ENCODE measurements around the gene TNFRSF1B.

Gene TNFRSF1B

DNA sequence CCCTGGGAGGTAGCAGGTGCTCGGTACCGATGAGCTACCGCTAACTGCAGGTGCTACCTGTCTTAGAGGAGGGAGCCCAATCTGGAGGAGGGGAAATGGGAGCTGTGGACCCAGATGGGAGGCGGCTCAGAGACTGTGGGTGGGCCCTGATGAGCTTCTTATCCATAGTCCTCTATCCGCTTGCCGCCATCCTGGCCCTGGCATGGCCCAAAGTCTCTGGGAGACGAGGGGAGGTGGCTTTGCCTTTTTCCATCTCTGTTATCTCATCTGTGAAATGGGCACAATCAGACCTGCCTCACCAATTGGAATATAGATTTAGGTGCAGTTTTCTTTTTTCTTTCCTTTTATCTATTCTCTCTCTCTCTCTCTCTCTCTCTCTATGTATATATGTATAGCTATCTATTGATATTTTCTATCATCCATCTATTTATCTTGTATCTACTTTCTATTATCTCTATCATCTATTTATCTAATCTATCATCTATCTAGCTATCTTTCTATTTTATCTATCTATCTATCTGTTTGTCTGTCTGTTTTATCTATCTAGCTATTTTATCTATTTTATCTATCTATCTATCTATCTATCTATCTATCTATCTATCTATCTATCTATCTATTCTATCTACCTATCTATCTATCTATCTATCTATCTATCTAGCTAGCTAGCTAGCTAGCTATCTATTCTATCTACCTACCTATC is 16.5 kb downstream of the TNFRSF1B start:
- Mint-ChIP-seq H3K36me3 (peaks cover 2% of the 10 kb centered on the region), H3K27ac (peak overlapping the region; percentile 18), H3K9me3 (ENCODE audit: low read depth) (no peaks in the 10 kb centered on the region), H3K27me3 (no peaks in the 10 kb centered on the region), H3K4me3 (no peak overlapping the region), H3K4me1 (ENCODE audit: low read depth) (peaks cover 50% of the 10 kb centered on the region)

DNA sequence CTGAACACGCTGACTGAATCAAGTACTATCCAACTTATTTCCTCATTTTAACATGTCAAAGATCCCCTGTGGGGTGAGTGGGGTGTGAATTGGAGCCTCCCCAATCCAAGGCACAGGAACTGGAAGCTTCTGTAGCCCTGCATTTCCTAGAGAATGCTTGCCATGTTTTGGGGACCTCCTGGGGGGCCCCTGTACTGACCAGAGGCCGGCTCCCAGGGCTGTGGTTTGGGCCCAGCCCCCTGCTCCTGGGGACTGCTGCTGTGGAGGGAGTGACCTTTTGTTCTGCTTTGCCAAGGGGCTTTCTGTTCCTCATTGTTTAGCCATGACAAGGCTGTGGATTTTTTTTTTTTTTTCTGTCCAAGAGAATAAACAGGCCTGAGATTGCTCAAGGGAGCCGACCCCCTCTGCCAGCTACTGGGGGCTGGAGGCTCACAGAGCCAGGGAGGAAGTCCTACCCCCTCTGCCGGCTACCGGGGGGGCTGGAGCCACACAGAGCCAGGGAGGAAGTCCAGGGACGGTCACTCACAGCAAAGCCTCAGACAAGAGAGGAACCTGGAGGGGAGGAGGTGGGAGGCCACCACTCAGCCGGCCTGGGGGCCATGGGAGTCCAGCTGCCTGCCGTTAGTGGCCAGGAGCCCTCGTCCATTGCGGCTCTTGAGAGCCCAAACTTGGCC is 17.4 kb downstream of the TNFRSF1B start:
- Mint-ChIP-seq H3K36me3 (no peaks in the 10 kb centered on the region), H3K9me3 (ENCODE audit: low read depth) (no peaks in the 10 kb centered on the region), H3K4me3 (no peak overlapping the region), H3K27ac (no peak overlapping the region), H3K27me3 (no peaks in the 10 kb centered on the region), H3K4me1 (ENCODE audit: low read depth) (peaks cover 41% of the 10 kb centered on the region)

DNA sequence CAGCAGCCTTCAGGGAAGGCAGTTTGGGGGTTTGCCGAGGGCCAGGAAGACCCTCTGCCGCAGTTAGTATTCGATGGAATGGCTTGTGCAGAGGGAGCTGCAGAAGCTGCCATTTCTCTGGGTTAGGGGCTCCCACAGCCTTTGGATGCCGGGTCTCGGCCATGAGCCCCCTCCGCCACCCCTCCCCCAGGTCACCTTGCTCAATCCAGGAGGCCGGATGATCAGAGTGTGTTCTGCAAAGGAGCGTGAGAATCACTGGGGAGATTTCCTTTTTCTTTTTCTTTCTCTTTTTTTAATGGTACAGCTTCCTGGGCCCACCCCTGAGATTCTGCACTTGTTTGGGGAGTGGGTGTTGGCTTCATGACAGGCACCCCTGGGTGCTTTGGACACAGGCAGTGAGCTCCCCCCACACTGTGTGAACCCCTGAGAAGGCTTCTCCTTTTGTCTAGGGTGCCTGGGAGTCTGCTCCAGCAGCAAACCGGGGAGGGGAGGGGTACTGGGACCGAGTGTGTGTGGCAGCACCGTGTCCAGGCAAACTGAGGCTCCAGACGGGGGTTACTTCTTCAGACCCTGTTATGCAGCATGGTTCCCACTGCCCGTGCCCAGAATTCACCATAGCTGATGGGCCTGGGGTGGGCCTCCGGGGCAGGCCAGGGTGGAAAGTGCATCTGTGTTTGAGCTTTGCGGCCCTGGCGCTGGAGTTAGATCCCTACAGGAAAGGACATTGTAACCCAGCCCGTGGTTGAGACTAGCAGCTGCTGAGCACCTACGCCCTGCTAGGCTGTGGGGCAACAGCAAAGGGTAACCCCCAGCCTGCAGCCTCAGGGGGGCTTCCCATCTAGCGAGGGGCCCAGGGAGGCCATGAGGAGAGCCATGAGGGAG is 18.5 kb downstream of the TNFRSF1B start:
- no peaks in the 10 kb centered on the region for H3K27me3 Mint-ChIP-seq
- H3K27ac Mint-ChIP-seq, result peak overlapping the region; percentile 41
- no peak overlapping the region for H3K4me3 Mint-ChIP-seq
- H3K9me3 Mint-ChIP-seq (ENCODE audit: low read depth), result no peaks in the 10 kb centered on the region
- H3K4me1 Mint-ChIP-seq (ENCODE audit: low read depth), result peaks cover 40% of the 10 kb centered on the region
- peaks cover 9% of the 10 kb centered on the region for H3K36me3 Mint-ChIP-seq

DNA sequence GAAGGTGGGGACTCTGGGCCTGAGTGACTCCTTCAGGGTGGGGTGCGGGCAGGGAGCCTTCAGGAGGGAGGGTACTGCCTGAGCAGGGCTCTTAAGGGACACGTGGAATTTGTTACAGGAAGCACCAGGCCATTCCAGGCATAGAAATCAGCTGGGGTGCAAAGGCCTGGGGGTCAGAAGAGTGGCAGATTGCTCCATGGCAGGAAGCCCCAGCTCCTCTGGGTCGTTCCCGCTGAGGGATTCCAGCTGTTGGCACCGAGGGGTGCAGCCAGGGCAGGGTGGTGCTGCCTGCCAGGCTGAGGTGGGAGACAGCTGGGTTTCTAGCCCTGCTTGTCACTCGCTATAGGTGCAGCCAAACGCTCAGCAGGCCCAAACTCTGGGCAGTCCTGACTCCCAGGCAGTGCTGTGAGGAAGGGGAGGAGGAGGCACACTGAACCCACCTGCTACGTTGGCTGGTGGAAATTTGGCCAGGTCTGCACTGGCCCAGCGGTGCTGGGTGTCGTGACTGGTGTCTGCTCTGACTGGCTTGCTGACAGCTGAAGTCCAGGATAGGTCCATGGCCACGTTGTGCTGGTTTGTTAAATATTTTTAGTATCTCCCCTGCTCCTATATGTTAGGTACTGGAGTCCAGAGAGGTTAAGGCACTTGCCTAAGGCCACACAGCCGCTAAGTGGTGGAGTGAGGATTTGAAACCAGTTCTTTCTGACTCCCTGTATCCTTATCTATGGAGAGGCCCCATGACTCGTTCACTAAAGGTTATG is 19.3 kb downstream of the TNFRSF1B start:
- H3K4me1 Mint-ChIP-seq (ENCODE audit: low read depth), result peaks cover 40% of the 10 kb centered on the region
- H3K27me3 Mint-ChIP-seq, result no peaks in the 10 kb centered on the region
- no peaks in the 10 kb centered on the region for H3K9me3 Mint-ChIP-seq (ENCODE audit: low read depth)
- H3K27ac Mint-ChIP-seq, result no peak overlapping the region
- H3K4me3 Mint-ChIP-seq, result no peak overlapping the region
- peaks cover 11% of the 10 kb centered on the region for H3K36me3 Mint-ChIP-seq

DNA sequence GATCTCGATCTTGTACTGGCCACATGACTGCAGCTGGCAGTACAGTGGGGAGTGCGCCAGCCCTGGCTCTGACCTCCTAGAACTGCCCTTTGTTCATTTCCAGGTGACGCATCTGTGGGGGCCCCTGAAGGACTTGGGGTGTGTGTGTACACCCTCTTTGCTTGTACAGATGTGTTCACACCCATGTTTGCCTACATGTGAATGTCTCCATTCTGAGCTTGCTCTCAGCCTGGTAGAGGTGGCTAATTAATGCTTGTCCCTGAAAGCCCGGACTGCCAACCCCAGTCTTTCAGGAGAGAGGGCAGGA is 19.8 kb downstream of the TNFRSF1B start:
- H3K9me3 Mint-ChIP-seq (ENCODE audit: low read depth), result no peaks in the 10 kb centered on the region
- H3K27ac Mint-ChIP-seq, result no peak overlapping the region
- H3K27me3 Mint-ChIP-seq, result no peaks in the 10 kb centered on the region
- H3K36me3 Mint-ChIP-seq, result peaks cover 11% of the 10 kb centered on the region
- H3K4me3 Mint-ChIP-seq, result no peak overlapping the region
- peaks cover 40% of the 10 kb centered on the region for H3K4me1 Mint-ChIP-seq (ENCODE audit: low read depth)

DNA sequence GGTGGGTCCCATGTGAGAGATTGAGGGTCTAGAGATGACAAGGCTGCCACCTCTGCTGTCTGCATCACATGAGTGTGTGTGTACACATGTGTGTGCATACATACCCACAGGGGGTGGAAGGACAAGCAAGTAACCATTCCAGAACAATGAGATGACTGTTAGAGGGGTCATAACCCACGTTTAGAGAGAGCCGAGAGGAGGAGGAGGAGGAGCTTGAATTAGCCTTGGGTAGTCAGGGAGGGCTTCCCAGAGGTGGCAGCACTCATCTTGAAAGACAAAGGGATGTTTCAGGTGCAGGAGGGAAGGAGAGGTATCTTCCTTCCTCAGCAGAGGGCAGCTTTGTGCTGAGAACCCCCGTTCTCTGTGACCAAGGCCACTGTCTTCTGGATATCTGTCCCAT is 21.3 kb downstream of the TNFRSF1B start:
- Mint-ChIP-seq H3K36me3 (peaks cover 11% of the 10 kb centered on the region), H3K27ac (peak overlapping the region; percentile 3), H3K4me3 (no peak overlapping the region), H3K9me3 (ENCODE audit: low read depth) (no peaks in the 10 kb centered on the region), H3K27me3 (no peaks in the 10 kb centered on the region), H3K4me1 (ENCODE audit: low read depth) (peaks cover 28% of the 10 kb centered on the region)

DNA sequence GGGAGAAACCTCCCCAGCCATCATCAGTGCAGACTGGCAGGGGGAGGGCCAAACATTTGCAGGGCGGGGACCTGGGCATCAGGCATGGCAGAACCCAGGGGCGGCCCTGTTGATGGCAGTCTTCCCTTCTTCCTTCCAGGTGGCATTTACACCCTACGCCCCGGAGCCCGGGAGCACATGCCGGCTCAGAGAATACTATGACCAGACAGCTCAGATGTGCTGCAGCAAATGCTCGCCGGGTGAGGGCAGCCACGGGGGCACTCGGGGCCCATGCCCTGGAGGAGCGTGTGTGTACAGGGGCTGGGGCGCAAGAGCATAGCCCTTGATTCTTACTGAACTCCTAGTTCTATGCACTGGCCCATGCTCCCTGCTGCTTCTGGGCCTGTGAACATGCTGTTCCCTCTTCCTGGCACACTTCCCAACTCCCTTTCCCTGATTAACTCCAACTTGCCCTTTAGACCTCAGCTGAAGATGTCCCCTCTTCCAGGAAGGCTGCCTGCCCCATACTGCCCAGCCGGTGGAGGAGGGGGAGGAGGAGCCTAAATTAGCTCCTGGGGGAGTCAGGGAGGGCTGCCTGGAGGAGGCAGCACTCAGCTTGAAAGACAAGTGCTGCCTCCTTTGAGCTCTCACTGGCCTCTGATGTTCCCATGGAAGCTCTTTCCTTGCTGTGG is 22.0 kb downstream of the TNFRSF1B start:
- Mint-ChIP-seq H3K4me1 (ENCODE audit: low read depth) (peaks cover 24% of the 10 kb centered on the region), H3K4me3 (no peak overlapping the region), H3K36me3 (peaks cover 11% of the 10 kb centered on the region), H3K27me3 (no peaks in the 10 kb centered on the region), H3K27ac (peak overlapping the region; percentile 17), H3K9me3 (ENCODE audit: low read depth) (no peaks in the 10 kb centered on the region)

DNA sequence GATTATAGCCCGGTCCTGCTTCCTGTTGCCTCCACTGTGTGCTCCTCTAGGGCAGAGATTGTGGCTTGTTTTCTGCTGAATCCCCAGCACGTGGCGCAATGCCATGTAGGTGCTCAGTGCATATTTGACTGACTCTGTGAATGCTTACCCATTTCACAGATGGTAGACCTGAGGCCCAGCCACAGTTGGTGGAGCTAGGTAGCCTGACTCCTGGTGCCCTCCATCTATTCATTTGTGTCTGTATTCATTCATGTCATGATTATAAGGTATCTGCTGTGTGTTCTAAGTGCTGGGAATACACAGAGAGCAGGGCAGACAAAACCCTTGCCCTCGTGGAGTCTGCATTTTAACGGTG is 22.5 kb downstream of the TNFRSF1B start:
- Mint-ChIP-seq H3K36me3 (peaks cover 14% of the 10 kb centered on the region), H3K4me3 (no peak overlapping the region), H3K4me1 (ENCODE audit: low read depth) (peaks cover 21% of the 10 kb centered on the region), H3K27me3 (no peaks in the 10 kb centered on the region), H3K27ac (peak overlapping the region; percentile 52), H3K9me3 (ENCODE audit: low read depth) (no peaks in the 10 kb centered on the region)

DNA sequence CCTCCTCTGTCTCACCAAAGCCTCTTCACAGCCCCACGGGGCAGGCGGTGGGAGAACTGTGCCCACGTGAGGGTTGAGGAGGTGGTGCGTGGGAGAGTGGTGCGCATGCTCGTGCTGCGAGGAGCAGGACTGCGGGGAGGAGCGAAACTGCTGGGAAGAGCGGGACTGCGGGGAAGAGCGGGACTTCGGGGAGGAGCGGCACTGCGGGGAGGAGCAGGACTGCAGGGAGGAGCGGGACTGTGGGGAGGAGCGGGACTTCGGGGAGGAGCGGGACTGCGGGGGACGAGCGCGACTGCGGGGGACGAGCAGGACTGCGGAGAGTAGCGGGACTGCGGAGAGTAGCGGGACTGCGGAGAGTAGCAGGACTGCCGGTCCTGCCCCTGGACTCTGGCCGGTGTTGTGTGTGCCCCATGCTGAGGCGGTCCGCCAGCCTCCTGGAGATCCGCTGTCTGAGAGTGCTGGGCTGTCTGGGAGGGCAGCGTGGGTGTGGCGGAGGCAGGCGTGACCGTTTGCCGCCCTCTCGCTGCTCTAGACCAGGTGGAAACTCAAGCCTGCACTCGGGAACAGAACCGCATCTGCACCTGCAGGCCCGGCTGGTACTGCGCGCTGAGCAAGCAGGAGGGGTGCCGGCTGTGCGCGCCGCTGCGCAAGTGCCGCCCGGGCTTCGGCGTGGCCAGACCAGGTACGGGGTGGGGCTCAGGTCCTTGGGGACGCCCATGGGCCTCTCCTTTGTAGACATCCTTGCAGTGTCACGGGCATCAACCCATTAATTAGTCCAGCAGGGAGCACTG is 24.6 kb downstream of the TNFRSF1B start:
- peaks cover 18% of the 10 kb centered on the region for H3K4me1 Mint-ChIP-seq (ENCODE audit: low read depth)
- no peaks in the 10 kb centered on the region for H3K9me3 Mint-ChIP-seq (ENCODE audit: low read depth)
- no peaks in the 10 kb centered on the region for H3K27me3 Mint-ChIP-seq
- H3K4me3 Mint-ChIP-seq, result no peak overlapping the region
- H3K36me3 Mint-ChIP-seq, result peaks cover 20% of the 10 kb centered on the region
- H3K27ac Mint-ChIP-seq, result no peak overlapping the region

DNA sequence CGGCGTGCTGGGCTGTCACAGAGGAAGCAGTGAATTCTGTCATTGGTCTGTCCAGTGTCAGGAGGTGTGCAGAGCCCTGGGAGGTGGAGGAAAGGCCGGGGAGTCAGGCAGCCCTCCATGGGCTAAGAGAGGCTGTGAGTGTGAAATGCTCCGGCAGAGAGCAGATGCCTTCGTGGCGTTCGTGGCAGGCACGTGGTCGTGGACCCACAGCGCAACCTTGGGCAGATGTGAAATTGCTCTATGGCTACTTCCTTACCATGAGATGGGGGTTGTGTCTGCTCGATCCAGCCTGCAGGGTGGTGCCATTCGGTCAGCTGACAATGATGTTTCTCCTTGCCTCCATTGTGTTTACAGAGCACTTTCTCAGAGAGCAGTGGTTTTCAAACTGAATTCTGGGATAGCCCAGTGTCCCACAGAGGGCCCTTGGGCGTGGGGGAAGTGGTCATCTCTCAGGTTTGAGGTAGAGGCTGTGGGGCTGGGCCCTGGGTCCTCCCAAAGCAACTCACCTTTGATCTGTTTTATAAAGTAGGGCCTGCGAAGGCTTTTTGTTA is 27.9 kb downstream of the TNFRSF1B start:
- no peak overlapping the region for H3K27ac Mint-ChIP-seq
- no peaks in the 10 kb centered on the region for H3K9me3 Mint-ChIP-seq (ENCODE audit: low read depth)
- no peak overlapping the region for H3K4me3 Mint-ChIP-seq
- peaks cover 8% of the 10 kb centered on the region for H3K4me1 Mint-ChIP-seq (ENCODE audit: low read depth)
- peaks cover 16% of the 10 kb centered on the region for H3K36me3 Mint-ChIP-seq
- no peaks in the 10 kb centered on the region for H3K27me3 Mint-ChIP-seq

DNA sequence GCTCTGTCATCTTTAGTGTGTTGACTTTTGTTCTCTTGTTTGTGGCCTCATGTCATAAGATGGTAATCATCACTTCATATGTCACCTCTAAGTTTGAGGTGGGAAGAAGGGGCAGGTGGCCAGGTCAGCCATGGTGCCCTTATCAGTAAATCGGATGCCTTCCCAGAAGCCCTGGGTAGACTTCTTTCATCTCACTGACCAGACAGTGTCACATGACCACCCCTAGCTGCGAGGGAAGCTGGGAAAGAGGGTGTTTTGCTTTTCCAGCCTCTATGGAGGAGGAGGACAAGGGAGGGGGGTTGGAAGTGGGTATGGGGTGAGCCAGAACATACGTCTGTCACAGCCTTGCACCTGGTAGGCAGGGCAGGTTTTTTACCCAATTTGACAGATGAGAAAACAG is 28.6 kb downstream of the TNFRSF1B start:
- Mint-ChIP-seq H3K4me3 (no peak overlapping the region), H3K4me1 (ENCODE audit: low read depth) (peaks cover 6% of the 10 kb centered on the region), H3K9me3 (ENCODE audit: low read depth) (no peaks in the 10 kb centered on the region), H3K27ac (peak overlapping the region; percentile 11), H3K27me3 (no peaks in the 10 kb centered on the region), H3K36me3 (peaks cover 13% of the 10 kb centered on the region)

DNA sequence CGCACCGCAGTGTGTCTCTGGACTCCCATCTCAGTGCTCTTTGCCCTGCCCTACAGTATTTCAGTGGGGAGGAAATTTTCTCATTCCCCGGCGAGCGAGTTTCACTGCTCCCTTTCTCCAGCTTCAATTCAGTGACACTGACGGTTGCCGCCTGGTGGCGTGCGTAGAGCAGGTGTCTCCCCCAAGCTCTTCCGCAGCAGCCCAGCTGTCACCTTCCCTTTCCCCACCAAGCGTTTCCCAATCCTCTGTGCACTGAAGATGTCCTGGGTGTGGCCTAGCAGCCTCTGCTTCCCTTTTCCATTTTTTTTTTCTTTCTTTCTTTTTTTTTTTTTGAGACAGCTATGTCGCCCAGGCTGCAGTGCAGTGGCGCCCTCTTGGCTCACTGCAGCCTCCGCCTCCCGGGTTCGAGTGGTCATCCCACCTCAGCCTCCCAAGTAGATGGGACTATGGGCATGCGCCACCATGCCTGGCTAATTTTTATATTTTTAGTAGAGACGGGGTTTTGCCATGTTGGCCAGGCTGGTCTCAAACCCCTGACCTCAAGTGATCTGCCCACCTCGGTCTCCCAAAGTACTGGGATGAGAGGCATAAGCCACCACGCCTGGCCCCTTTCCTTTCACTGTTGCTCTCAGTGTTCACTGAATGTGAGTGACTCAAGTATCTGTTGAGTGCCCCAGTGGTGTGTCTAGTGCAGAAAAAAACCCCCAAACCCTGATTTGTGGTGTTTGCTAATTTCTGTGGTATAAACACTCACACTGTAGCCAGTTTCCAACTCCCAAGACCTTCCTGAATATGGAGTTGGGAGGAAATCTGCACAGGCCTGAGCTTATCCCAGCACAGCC is 30.1 kb downstream of the TNFRSF1B start:
- H3K9me3 Mint-ChIP-seq (ENCODE audit: low read depth), result no peaks in the 10 kb centered on the region
- H3K36me3 Mint-ChIP-seq, result peaks cover 11% of the 10 kb centered on the region
- H3K4me1 Mint-ChIP-seq (ENCODE audit: low read depth), result peaks cover 13% of the 10 kb centered on the region
- H3K27ac Mint-ChIP-seq, result no peak overlapping the region
- no peak overlapping the region for H3K4me3 Mint-ChIP-seq
- no peaks in the 10 kb centered on the region for H3K27me3 Mint-ChIP-seq

DNA sequence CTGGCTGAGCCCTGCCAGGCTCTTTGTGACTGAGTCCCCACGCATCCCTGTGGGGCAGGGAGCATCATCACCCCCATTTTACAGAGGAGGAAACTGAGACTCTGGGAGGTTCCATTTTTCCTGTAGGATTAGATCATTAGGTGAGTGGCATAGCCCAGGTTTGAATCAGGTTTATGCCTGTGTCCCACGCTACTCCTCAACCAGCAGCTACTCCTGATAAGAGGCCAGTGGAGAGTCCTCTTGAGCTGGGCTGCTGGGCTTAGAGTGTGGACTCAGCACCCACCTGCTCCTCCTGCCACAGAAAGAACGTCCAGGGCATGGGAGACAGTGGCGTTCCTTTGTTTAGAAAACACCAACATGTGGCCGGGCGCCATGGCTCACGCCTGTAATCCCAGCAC is 30.7 kb downstream of the TNFRSF1B start:
- H3K9me3 Mint-ChIP-seq (ENCODE audit: low read depth), result no peaks in the 10 kb centered on the region
- H3K36me3 Mint-ChIP-seq, result peaks cover 14% of the 10 kb centered on the region
- H3K4me1 Mint-ChIP-seq (ENCODE audit: low read depth), result peaks cover 18% of the 10 kb centered on the region
- H3K4me3 Mint-ChIP-seq, result no peak overlapping the region
- H3K27ac Mint-ChIP-seq, result no peak overlapping the region
- no peaks in the 10 kb centered on the region for H3K27me3 Mint-ChIP-seq

Measured in activated naive CD8-positive, alpha-beta T cell (primary cell).